ENCODE measurements around the gene ARL13B. TPM values are rescaled to one million over a fixed set of nuclear protein-coding genes. Genes with fewer than 3 reads are reported as not detected.
"Not testable (repeated sequence)": the region's sequence is repeated elsewhere in the genome, so short reads cannot be mapped to it uniquely, and the experiment has no call there.

Gene ARL13B
- polyA plus RNA-seq (2011; rRNA removed) (4.6 and 5.3 TPM in 2 replicates), polyA minus RNA-seq (2011; rRNA and poly(A)+ RNA removed) (3.6 and 3.9 TPM in 2 replicates)

DNA sequence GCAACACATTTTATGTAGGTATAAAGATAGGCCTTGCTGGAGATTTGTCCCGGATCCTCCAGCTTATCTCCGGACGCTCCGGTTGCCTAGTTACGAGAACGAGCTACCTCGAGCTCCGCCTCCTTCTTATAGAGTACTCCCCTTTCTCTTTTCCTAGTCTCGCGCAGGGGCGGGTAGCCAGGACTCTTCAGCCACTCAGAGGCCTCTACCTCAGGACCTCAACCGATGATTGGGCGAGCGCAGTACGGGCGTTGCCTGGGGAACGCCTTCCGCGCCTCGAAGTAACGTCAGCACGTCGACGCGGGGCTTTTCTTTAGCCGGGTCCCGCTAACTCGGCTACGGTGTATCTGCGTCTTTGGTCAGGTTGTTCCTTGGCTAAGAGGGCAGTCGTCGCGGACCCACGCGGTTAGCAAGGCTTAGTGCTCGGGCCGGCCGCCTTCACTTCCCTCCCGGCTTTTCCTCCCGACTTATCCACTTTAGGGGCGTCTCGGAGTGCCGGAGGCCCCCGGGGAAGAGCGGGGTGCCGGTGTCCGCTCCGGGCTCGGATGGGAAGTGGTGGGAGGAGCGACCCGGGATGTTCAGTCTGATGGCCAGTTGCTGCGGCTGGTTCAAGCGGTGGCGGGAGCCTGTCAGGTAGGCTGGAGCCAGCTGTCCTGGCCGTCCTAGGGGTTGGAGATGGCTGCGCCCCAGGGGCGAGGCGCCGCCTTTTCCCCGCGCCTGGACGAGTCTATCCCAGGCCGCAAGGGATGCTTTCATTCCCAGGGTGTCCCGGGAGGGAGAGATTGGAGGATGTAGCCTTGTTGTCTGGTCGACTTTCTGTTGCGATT is at the start of gene ARL13B:
TSS of gene ARL13B (plus strand) at position 306 of the 827 bp plus-strand sequence. CDS start at position 575, 269 bp downstream.
- DNase-seq (ENCODE audit: low read depth) = peak; percentile 97
- ChIA-PET POLR2A (no interaction called here), CTCF (interaction anchor here (2.0 kb wide), 1 partner anchor 13 kb away, joined by 4 read pairs; no protein-coding TSS in a partner anchor)
- Histone ChIP-seq H3K27me3 (ENCODE audit: control insufficient read depth, insufficient read depth, low read length) (no peaks in the 10 kb centered on the region), H3K36me3 (ENCODE audit: control insufficient read depth, insufficient read depth, low read length) (no peaks in the 10 kb centered on the region), H3K4me3 (ENCODE audit: low read depth, low read length) (peak within 1 kb of the TSS; percentile 79)
- no peak for TF ChIP-seq CTCF (IDR thresholded peaks at IDR 0.05; ENCODE audit: insufficient read depth, low read depth, low read length)

GRCh38 chr3:93931597-93932229 is 48.2 kb upstream of the ARL13B start:
- no peaks in the 10 kb centered on the region for H3K36me3 ChIP-seq (ENCODE audit: control insufficient read depth, insufficient read depth, low read length)
- no peak overlapping the region for H3K4me3 ChIP-seq (ENCODE audit: low read depth, low read length)
- TF ChIP-seq CTCF (IDR thresholded peaks at IDR 0.05; ENCODE audit: insufficient read depth, low read depth, low read length) = no peak
- H3K27me3 ChIP-seq (ENCODE audit: control insufficient read depth, insufficient read depth, low read length) = no peaks in the 10 kb centered on the region
- DNase-seq (ENCODE audit: low read depth) = no peak
- POLR2A ChIA-PET = no interaction called here
- CTCF ChIA-PET = no interaction called here

DNA sequence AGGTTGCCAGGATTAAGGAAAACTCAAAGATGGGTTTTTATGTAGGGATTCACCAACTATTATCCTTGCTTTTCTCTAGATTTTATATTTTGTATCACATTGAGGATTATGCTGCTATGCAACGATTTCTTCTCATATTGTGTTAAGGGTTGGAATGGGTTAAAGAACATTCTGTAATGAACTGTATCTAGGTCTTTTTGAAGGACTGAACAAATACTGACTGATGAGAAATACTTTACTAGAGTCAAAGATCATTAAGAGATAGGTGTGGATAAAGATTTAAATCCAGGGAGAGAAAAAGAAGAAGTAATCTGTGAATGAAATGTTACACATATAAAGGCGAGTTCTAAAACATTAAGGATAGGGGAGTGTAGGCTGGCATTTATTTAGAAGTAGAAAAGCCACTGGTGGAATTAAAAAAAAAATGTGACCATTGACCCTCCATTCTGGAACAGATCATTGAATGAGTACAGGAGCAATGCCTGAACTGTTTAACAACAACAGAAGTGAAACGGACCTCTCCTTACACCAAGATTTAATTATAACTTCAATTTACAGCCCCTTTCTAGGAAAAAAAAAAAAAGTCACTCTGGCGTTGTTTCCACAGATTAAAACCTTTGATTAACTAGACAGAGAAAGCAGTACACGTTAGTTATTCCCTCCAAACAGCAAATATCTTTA is 45.4 kb upstream of the ARL13B start:
- Histone ChIP-seq H3K27me3 (ENCODE audit: control insufficient read depth, insufficient read depth, low read length) (no peaks in the 10 kb centered on the region), H3K36me3 (ENCODE audit: control insufficient read depth, insufficient read depth, low read length) (no peaks in the 10 kb centered on the region), H3K4me3 (ENCODE audit: low read depth, low read length) (no peak overlapping the region)
- ChIA-PET CTCF (no interaction called here), POLR2A (no interaction called here)
- no peak for TF ChIP-seq CTCF (IDR thresholded peaks at IDR 0.05; ENCODE audit: insufficient read depth, low read depth, low read length)
- no peak for DNase-seq (ENCODE audit: low read depth)

GRCh38 chr3:93936549-93936948 is 43.4 kb upstream of the ARL13B start:
- no peak for TF ChIP-seq CTCF (IDR thresholded peaks at IDR 0.05; ENCODE audit: insufficient read depth, low read depth, low read length)
- Histone ChIP-seq H3K27me3 (ENCODE audit: control insufficient read depth, insufficient read depth, low read length) (no peaks in the 10 kb centered on the region), H3K4me3 (ENCODE audit: low read depth, low read length) (no peak overlapping the region), H3K36me3 (ENCODE audit: control insufficient read depth, insufficient read depth, low read length) (no peaks in the 10 kb centered on the region)
- ChIA-PET POLR2A (no interaction called here), CTCF (no interaction called here)
- no peak for DNase-seq (ENCODE audit: low read depth)

DNA sequence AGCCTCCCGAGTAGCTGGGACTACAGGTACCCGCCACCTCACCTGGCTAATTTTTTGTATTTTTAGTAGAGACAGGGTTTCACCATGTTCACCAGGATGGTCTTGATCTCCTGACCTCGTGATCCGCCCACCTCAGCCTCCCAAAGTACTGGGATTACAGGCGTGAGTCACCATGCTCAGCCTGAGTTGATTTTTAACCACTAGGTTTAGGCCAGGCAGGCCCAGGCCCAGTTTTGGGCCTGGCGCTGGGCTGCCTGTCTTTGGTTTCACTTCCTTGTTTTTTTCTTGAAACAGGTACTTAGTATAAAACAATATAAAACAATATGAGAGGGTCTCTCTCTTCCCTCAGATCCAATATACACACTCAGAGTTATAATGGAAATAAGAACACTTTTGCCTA is 42.5 kb upstream of the ARL13B start:
- H3K4me3 ChIP-seq (ENCODE audit: low read depth, low read length); H3K36me3 ChIP-seq (ENCODE audit: control insufficient read depth, insufficient read depth, low read length); CTCF ChIA-PET; POLR2A ChIA-PET; DNase-seq (ENCODE audit: low read depth); H3K27me3 ChIP-seq (ENCODE audit: control insufficient read depth, insufficient read depth, low read length): not testable (repeated sequence)

GRCh38 chr3:93949958-93950357 is 30.0 kb upstream of the ARL13B start:
- H3K27me3 ChIP-seq (ENCODE audit: control insufficient read depth, insufficient read depth, low read length); H3K4me3 ChIP-seq (ENCODE audit: low read depth, low read length); CTCF ChIA-PET; POLR2A ChIA-PET; DNase-seq (ENCODE audit: low read depth); H3K36me3 ChIP-seq (ENCODE audit: control insufficient read depth, insufficient read depth, low read length): not testable (repeated sequence)

All from BJ (cell line).